LNCAP (cell line): ENCODE measurements around the gene SLC1A7.

Experiments
- TF ChIP-seq, protein P1 (sequence below): fragments of 450-650 bp; IDR thresholded peaks from 2 replicates; pipeline ENCODE4 v1.5.1; 2017; ENCODE audit warnings: mild to moderate bottlenecking

Gene SLC1A7

DNA sequence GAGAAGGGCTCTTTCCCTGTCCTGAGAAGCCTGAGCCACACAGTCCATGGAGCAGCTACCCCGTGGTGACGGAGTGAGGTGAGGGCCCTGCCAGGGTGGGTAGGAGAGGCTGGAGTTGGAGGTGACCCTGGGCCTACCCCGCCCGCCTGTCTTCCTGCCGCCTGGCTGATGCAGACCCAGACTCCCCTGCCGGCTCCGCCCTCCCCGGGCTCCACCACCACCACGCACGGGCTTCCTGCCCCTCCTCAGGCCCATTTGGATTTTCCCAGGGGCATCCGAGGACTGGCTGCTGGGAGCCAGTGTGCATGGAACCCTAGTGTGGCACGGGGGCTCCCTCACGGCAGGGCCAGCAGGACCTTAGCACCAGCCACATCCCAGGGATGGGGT, 47.9 kb downstream of the SLC1A7 start:
- TF ChIP-seq, protein P1, sequence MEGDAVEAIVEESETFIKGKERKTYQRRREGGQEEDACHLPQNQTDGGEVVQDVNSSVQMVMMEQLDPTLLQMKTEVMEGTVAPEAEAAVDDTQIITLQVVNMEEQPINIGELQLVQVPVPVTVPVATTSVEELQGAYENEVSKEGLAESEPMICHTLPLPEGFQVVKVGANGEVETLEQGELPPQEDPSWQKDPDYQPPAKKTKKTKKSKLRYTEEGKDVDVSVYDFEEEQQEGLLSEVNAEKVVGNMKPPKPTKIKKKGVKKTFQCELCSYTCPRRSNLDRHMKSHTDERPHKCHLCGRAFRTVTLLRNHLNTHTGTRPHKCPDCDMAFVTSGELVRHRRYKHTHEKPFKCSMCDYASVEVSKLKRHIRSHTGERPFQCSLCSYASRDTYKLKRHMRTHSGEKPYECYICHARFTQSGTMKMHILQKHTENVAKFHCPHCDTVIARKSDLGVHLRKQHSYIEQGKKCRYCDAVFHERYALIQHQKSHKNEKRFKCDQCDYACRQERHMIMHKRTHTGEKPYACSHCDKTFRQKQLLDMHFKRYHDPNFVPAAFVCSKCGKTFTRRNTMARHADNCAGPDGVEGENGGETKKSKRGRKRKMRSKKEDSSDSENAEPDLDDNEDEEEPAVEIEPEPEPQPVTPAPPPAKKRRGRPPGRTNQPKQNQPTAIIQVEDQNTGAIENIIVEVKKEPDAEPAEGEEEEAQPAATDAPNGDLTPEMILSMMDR: no peak

DNA sequence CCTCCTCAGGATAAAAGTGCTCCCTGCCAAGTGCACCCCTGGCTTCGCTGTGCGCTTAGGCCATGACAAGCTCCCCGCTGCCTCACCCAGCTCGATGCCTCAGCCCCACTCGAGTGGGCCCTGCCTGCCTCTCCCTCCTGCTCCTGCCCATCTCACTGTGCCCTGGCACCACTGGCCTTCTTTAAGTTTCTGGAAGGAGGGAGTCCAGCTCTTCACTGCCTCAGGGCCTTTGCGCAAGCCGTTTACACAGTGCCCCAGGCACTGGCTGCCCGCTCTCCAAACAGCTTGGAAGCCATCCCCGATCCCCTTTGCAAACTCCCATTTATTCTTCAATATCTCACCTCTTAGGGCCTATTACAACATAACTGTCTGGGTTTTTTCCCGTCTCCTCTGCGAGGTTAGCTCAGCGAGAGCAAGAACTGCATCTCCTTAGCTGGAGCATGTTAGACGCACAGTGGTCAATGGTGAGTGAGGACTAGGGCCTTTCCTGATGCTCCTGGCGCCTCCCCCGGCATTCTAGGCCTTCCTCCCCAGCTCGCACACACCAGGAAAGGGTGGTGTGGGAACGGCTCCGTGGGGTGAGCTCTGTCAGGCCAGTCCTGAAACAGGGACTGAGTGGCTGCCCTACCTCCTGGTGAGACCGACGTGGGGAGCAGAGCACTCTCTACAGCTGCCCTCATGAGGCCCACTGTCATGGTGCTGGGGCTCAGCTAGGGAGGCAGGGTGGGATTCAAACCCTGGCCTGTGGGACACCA, 48.5 kb downstream of the SLC1A7 start:
- TF ChIP-seq, protein P1: no peak

DNA sequence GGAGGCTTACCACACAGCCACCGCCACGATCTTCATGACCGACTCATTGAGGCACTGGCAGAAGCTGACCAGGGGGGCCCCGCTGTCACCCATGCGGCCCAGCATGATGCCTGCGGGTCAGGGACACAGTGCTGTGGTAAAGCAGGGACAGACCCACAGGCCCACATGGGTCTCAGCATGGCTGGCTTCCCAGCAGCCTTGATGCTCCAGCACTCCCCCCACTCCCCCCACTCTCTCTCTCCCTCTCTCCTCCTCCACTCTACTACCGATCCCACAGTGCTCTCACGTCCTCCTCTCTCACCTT, 49.0 kb downstream of the SLC1A7 start:
- TF ChIP-seq, protein P1: no peak

GRCh38 chr1:53092659-53093450, 49.6 kb downstream of the SLC1A7 start:
- TF ChIP-seq, protein P1: no peak

DNA sequence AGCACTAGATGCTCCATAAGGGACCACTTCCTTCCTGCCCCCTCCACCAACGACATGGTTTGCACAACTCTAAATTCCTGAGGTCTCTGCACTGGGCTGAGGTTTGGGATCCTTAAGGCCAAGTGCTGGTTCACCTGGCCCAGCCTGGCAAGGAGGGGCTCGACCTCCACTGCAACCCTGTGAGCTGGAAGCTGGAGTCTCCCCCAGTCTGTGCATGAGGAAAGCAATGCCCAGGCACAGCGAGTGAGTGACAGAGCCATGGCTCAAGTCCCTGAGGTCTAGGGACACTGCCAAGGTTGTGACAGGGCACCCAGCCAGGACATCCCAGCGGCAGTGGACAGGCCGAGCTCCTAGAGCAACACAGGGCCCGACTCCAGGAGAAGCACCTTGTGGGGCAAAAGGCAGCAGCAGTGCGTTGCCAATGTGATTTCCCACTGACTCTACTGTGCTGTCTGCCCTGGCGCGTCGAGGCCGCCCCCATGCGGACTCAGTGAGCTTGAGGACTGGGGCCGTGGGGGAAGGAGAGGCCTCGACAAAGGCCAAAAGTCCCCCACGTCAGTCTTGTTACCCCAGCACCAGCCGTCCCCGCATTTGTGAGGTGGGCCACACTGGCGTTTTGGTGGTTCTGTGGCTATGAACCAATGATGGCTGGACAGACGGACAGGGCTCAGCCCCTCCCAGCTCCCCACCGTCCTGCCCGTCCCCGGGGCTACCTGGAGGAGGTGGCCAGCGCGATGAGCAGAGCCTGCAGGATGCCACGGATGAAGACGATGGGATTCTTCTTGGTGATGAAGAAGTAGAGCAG, 50.4 kb downstream of the SLC1A7 start:
- TF ChIP-seq, protein P1: no peak

- TF ChIP-seq, protein P1: no peak
Observed at GRCh38 chr1:53090227-53091147, 52.0 kb downstream of the SLC1A7 start.
